Adipose tissue (tissue), 3 donors: Measurements from ENCODE around the gene SH3BP5. TPM values are rescaled to one million over a fixed set of nuclear protein-coding genes. Genes with fewer than 3 reads are reported as not detected.

ENCODE experiments used
- H3K27ac ChIP-seq: one replicate; pipeline ENCODE4 v1.5.1; 2013; ENCODE audit warnings: low read depth, low read length
- WGBS, 3 donors: extraction: QIAGEN DNeasy Blood & Tissue Kit; methylation state at CpG; one replicate each; pipeline ENCODE4 v1.1.7; 2013; 5-methylcytosine and 5-hydroxymethylcytosine counted together
- polyA plus RNA-seq, 3 donors: library from polyadenylated mRNA; stranded (reverse); fragments of 200-250 nt; gene quantifications; one replicate each; pipeline ENCODE4 v1.2.3, GENCODE V29; 2013
- donor health status: healthy with polysubstance abuse.
- donor health status: Bipolar disorder and iron deficiency.
- donor health status: healthy.

Gene SH3BP5
- polyA plus RNA-seq, 3 donors = 7.8 to 89.5 (median 62.7) TPM

- WGBS, 3 donors = 30 to 84% (median 33%) methylated on average over 10 of the region's 10 CpGs
- no peak overlapping the region for H3K27ac ChIP-seq
These were observed 2.3 kb downstream of the SH3BP5 start for GRCh38 chr3:15330031-15330596.

- WGBS, 3 donors = 57 to 80% (median 64%) methylated on average over 11 of the region's 11 CpGs
These were observed 3.1 kb downstream of the SH3BP5 start for GRCh38 chr3:15329046-15330005.

GRCh38 chr3:15327941-15328340, 4.4 kb downstream of the SH3BP5 start:
- 15 to 66% (median 21%) methylated on average over 7 of the region's 7 CpGs for WGBS, 3 donors
- no peak overlapping the region for H3K27ac ChIP-seq

More at GRCh38 chr3:15329046-15330005, 3.1 kb downstream of the SH3BP5 start:
- H3K27ac ChIP-seq = no peak overlapping the region

GRCh38 chr3:15326673-15327072, 5.7 kb downstream of the SH3BP5 start:
- WGBS, 3 donors = 81 to 88% (median 82%) methylated on average over 2 of the region's 2 CpGs
- no peak overlapping the region for H3K27ac ChIP-seq

- 45 to 67% (median 51%) methylated on average over 3 of the region's 3 CpGs for WGBS, 3 donors
These were observed 6.3 kb downstream of the SH3BP5 start for GRCh38 chr3:15326037-15326436.

GRCh38 chr3:15325228-15325627, 7.2 kb downstream of the SH3BP5 start:
- 62 to 79% (median 67%) methylated on average over 4 of the region's 4 CpGs for WGBS, 3 donors
- H3K27ac ChIP-seq = no peak overlapping the region

More at GRCh38 chr3:15326037-15326436, 6.3 kb downstream of the SH3BP5 start:
- no peak overlapping the region for H3K27ac ChIP-seq

- no peak overlapping the region for H3K27ac ChIP-seq
- 26 to 53% (median 35%) methylated on average over 7 of the region's 7 CpGs for WGBS, 3 donors
These were observed 8.0 kb downstream of the SH3BP5 start for GRCh38 chr3:15324379-15324808.

- no peak overlapping the region for H3K27ac ChIP-seq
- WGBS, 3 donors = 87 to 94% (median 88%) methylated on average over 6 of the region's 6 CpGs
These were observed 9.3 kb downstream of the SH3BP5 start for GRCh38 chr3:15323063-15323462.

GRCh38 chr3:15321349-15321748, 11.0 kb downstream of the SH3BP5 start:
- no peak overlapping the region for H3K27ac ChIP-seq
- WGBS, 3 donors = 95 to 100% (median 97%) methylated on average over 1 of the region's 1 CpG

GRCh38 chr3:15319575-15319974, 12.8 kb downstream of the SH3BP5 start:
- whole genome bisulfite sequencing, 3 donors = 41 to 77% (median 42%) methylated on average over 4 of the region's 4 CpGs
- peak overlapping the region; percentile 41 for H3K27ac ChIP-seq

- H3K27ac ChIP-seq = peak overlapping the region; percentile 41
- 56 to 72% (median 67%) methylated on average over 2 of the region's 2 CpGs for WGBS, 3 donors
These were observed 13.2 kb downstream of the SH3BP5 start for GRCh38 chr3:15319136-15319535.

- 76 to 80% (median 80%) methylated on average over 8 of the region's 8 CpGs for WGBS, 3 donors
- no peak overlapping the region for H3K27ac ChIP-seq
These were observed 13.7 kb downstream of the SH3BP5 start for GRCh38 chr3:15318661-15319060.

- H3K27ac ChIP-seq = no peak overlapping the region
- 35 to 80% (median 51%) methylated on average over 5 of the region's 5 CpGs for WGBS, 3 donors
These were observed 15.4 kb downstream of the SH3BP5 start for GRCh38 chr3:15316998-15317435.

- H3K27ac ChIP-seq = no peak overlapping the region
- 42 to 85% (median 60%) methylated on average over 4 of the region's 4 CpGs for WGBS, 3 donors
These were observed 17.4 kb downstream of the SH3BP5 start for GRCh38 chr3:15315003-15315402.

- WGBS, 3 donors = 94 to 95% (median 95%) methylated on average over 1 of the region's 1 CpG
- no peak overlapping the region for H3K27ac ChIP-seq
These were observed 18.1 kb downstream of the SH3BP5 start for GRCh38 chr3:15314276-15314675.

- WGBS, 3 donors = 88 to 96% (median 94%) methylated on average over 4 of the region's 4 CpGs
- H3K27ac ChIP-seq = no peak overlapping the region
These were observed 18.9 kb downstream of the SH3BP5 start for GRCh38 chr3:15313461-15313860.

GRCh38 chr3:15312550-15312949, 19.8 kb downstream of the SH3BP5 start:
- H3K27ac ChIP-seq = no peak overlapping the region
- 40 to 48% (median 41%) methylated on average over 2 of the region's 2 CpGs for whole genome bisulfite sequencing, 3 donors

GRCh38 chr3:15310491-15311370, 21.7 kb downstream of the SH3BP5 start:
- H3K27ac ChIP-seq = no peak overlapping the region
- 42 to 79% (median 71%) methylated on average over 6 of the region's 6 CpGs for WGBS, 3 donors
